NCI-H146 (cell line): ENCODE measurements around the gene PHB1.
A peak's percentile ranks its signal among the peaks of the same experiment; 100 is the strongest.

Experiments used
- DNase-seq: peaks from one replicate; lab custom pipeline; 2025; lab: John Stamatoyannopoulos, UW

Gene PHB1

GRCh38 chr17:49414622-49415350 is at the start of gene PHB1:
TSS of gene PHB1 (minus strand) at chr17:49414882. CDS start at chr17:49413264, 1,618 bp downstream.
- peak; percentile 96 for DNase-seq

- no peak for DNase-seq
Measured at GRCh38 chr17:49464049-49464448, 49.4 kb upstream of the PHB1 start.

- DNase-seq: no peak
Measured at GRCh38 chr17:49461580-49461979, 46.9 kb upstream of the PHB1 start.

- DNase-seq: no peak
Measured at GRCh38 chr17:49460401-49460800, 45.7 kb upstream of the PHB1 start.

DNA sequence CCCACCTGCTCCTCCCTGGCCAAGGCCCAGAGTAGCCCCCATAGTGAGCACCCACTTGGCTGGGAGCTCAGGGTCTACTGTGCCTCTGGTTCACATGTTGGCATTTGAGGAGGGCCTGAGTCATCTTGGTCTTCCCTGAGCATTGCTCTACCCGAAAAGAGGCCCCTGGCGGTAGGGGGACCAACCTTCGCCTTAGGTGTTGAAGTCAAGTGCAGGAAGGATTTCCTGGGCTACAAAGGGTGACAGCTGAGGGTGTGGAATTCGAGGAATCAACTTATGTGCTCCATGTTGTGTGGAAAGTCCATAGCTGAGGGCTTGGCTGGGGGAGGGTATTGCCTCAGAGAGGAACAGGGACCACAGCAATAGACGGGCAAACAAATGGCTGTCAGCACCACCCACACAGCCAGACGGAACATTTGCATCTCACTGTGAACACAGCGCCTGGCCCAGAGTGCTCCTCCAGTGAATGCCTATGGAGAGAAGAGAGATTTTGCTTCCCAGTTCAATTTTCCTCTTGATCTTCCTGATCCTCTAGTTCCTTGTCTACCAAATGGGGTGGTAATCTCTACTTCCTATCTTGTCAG is 44.8 kb upstream of the PHB1 start:
- DNase-seq: no peak

- DNase-seq: no peak
Measured at GRCh38 chr17:49457564-49458535, 43.2 kb upstream of the PHB1 start.

DNA sequence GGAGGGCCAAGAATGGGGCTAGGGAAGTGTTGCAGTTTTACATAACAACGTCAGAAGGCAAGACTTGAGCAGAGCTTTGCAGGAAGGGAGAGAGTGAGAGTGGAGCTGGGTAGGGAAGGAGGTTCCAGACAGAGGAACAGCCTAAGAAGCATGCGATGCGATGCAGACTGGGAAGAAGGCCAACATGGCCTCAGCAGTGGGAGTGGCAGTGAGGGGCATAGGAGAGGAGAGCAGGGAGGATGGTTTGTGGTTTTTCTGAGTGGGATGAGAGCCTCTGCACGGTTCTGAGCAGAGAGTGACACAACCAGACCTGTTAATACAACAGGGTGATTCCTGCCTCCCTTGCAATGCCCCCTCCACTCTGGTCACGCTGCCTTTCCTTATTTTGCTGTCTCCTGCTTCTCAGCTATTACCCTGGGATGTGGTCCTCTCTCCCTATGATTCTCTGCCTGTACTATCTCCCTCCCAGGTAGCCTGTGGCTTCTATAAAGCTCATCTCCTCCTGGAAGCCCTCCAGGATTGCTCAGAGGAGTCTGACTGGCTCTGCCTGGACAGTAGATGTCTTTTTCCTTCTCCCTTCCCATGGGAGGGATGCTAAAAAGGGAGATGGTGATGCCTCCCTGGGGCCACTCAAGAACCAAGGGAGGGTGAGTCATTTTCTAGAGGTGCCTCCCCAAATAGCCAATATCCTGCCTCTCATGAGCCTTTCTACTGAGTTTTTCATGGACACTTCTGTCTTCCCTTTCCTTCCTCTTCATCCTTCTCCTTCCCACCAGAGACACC is 41.7 kb upstream of the PHB1 start:
- no peak for DNase-seq

DNA sequence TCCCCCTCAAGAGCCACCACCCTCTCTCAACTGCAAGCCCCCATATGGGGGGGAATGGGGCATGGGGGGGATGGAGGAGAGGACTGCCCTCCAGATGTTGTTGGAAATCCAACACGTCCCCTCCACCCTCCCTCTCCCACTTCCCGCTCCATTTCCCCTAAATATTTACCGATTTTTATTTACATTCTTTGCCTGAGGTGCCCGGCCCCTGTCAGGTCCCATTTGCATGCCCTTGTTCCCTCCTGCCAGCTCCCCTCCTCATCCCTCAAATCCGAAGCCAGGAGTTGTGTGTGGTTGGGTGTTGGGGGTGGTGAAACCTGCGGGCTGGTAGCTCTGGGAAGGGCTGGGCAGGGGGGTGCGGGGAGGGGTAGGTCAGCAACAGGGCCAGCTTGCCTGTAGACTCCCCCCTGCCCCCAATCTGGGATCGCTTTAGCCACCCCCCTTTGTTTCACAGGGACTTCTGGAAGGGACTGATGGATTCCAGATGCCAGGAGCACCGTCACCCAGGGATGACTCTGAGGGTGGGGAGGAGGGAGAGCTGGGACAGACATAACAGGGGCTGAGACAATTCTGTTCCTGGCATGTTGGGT is 40.7 kb upstream of the PHB1 start:
- no peak for DNase-seq

GRCh38 chr17:49454050-49454449 is 39.4 kb upstream of the PHB1 start:
- DNase-seq: no peak

GRCh38 chr17:49452661-49453060 is 38.0 kb upstream of the PHB1 start:
- DNase-seq: no peak

- no peak for DNase-seq
Measured at GRCh38 chr17:49452201-49452600, 37.5 kb upstream of the PHB1 start.

- DNase-seq: no peak
Measured at GRCh38 chr17:49450735-49451134, 36.1 kb upstream of the PHB1 start.

DNA sequence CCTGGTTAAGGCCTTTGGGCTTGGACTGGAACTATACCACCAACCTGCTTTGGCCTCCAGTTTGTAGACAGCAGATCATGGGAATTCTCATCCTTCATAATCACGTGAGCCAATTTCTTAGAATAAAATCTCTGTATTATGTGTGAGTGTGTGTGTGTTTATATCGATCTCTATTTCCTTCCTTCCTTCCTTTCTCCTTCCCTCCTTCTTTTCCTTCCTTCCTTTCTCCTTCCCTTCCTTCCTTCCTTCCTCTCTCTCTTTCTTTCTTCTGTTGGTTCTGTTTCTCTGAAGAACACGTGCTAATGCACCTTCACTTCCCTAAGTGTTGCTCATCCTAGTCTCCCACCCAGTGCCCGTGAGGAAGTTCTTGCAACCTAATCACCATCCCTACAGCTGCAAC is 35.5 kb upstream of the PHB1 start:
- DNase-seq: no peak

DNA sequence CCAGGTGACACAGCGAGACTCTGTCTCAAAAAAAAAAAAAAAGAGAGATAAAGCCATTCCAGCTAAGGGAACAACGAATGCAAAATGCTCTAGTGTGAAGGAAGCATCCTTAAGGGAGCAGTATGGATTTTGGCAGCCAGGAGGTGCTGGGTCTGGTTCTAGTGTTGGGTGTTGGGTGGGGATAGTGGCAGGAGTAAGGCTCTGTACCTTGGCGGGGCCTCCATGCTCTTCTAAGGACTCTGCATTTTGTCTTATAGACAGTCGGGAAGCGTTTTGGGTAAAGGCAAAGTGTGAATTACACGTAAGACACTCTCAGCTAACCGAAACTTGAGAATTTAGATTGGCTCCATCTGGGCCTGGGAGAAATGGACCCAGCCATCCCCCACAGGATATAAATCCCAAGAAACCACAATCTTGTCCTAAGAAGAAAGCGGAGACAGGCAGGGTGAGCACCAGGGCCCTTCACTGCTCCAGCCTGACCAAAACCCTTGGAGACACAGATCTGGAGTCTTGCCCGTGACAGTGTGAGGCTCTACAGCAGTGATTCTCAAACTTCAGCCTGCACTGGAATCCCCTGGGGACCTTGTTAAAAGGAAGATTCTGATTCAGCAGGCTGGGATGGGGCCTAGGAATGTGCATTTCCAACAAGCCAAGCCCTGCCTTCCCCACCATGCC is 33.1 kb upstream of the PHB1 start:
- no peak for DNase-seq

GRCh38 chr17:49445591-49445990 is 30.9 kb upstream of the PHB1 start:
- no peak for DNase-seq

DNA sequence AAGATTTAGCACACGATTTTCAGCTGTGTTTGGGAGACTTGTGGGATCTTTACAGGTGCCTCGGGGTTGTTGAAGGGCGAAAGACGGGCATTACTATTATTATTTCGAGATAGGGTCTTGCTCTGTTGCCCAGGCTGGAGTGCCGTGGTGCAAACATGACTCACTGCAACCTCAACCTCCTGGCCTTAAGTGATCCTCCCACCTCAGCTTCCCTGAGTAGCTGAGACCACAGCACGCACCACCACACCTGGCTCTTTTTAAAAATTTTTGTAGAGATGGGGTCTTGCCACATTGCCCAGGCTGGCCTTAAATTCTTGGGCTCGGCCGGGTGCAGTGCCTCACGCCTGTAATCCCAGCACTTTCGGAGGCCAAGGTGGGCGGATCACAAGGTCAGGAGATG is 29.7 kb upstream of the PHB1 start:
- DNase-seq: no peak

DNA sequence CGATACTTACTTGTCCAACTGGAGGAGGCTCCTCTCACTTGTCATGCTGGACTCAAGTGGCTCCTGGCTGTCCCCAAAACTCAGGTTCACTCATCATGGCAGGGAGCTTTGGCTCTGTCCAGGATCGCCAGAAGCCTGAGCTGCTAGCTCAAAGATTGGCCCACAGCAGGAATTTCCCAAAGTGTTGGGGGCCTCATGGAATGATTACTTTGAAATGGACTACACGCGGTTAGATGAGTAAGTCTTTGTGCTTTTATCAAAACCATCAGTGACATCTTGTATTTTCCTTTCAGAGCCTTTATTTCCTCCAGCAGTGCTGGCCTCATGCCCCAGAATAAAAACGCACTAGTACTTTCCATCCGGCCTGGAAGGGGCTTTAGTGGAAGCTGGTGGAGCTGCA is 29.2 kb upstream of the PHB1 start:
- no peak for DNase-seq

GRCh38 chr17:49442041-49442440 is 27.4 kb upstream of the PHB1 start:
- no peak for DNase-seq

DNA sequence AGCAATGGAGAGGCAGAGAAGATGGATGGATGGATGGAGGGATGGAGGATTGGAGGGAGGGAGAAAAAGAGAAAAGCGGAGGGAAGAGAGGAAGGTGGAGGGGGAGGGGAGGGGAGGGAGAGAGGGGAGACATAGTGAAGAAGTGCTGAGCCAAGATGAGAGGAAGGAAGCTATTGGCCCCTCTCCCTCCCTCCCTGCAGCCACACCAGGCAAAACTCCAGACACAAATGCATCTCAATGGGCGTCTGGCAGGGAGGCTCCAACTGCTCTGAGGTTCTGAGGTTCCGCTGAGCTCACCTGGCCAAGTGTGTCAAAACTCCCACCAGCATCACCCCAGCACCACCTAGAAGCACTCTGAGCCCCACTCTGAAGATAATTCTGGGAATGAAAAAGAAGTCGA is 26.9 kb upstream of the PHB1 start:
- no peak for DNase-seq

DNA sequence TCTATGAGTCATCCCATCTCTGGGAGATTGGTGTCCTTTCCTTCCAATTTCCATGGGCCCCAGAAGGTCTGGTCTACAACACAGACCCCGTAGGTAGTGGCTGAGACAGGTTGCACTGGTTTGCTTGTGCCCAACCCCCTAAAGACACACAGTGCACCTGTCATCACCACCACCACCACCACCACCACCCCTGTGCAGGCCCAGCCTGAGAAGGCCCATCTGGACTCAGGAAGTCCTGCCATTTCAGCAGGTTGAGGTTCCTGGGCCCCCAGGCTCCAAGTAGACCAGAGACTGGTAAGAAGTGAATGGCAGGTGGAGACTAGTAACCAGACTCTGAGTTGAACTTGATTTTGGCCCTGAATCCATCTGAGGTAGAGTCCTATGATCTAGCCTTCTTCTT is 25.9 kb upstream of the PHB1 start:
- DNase-seq: no peak
